IMR-90 (cell line): ENCODE data around the gene FAAP20. TPM values are rescaled to one million over a fixed set of nuclear protein-coding genes. Genes with fewer than 3 reads are reported as not detected.

Experiments used
- ATAC-seq: fragments of 200-7000 bp; cut with Tn5 transposase; 2 replicates; pipeline ENCODE4 v1.9.1; 2020; ENCODE audit warnings: low read depth, mild to moderate bottlenecking, moderate library complexity
- BruUV-seq: library from RNA; stranded (reverse); fragments of 400-500 nt; replicated peaks from 2 replicates; lab custom pipeline; 2021; lab: Mats Ljungman, UMichigan
- CTCF ChIA-PET: fragments of 300-600 bp; formaldehyde crosslinking; extraction: SDS; loops from one replicate; lab custom pipeline; 2021; ENCODE audit warnings: antibody characterized with exemption; lab: Yijun Ruan, JAX
- POLR2A ChIA-PET: fragments of 300-600 bp; sonication (Branson Sonifier 250); formaldehyde crosslinking; loops from one replicate; lab custom pipeline; 2022; ENCODE audit warnings: antibody characterized with exemption; ENCODE audit not compliant: unreplicated experiment; lab: Charles Lee
- DNase-seq: peaks from one replicate; pipeline ENCODE4 v3.0.0; 2013
- H2AFZ ChIP-seq: replicated peaks from 2 replicates; pipeline ENCODE3; 2013; ENCODE audit warnings: low read length, mild to moderate bottlenecking; ENCODE audit not compliant: poor library complexity
- H2AK5ac ChIP-seq: 2 replicates; pipeline ENCODE4 v1.6.1; 2013; ENCODE audit warnings: low read depth, low read length, inconsistent platforms
- H2AK9ac ChIP-seq: replicated peaks from 2 replicates; pipeline ENCODE3; 2013; ENCODE audit warnings: mild to moderate bottlenecking, low read depth, low read length, moderate library complexity; ENCODE audit not compliant: poor library complexity
- H2BK120ac ChIP-seq: 2 replicates; pipeline ENCODE4 v1.6.1; 2013; ENCODE audit warnings: low read depth, low read length, inconsistent platforms
- H2BK15ac ChIP-seq: 3 replicates; pipeline ENCODE4 v1.6.1; 2013; ENCODE audit warnings: low read depth, low read length, inconsistent platforms
- H2BK20ac ChIP-seq: 2 replicates; pipeline ENCODE4 v1.6.1; 2013; ENCODE audit warnings: low read depth, mild to moderate bottlenecking, inconsistent platforms, low read length, moderate library complexity
- H2BK5ac ChIP-seq: 2 replicates; pipeline ENCODE4 v1.6.1; 2013; ENCODE audit warnings: mild to moderate bottlenecking, low read depth, low read length, inconsistent platforms; ENCODE audit not compliant: poor library complexity, severe bottlenecking
- H3K14ac ChIP-seq: replicated peaks from 2 replicates; pipeline ENCODE4 v1.6.1; 2013; ENCODE audit warnings: low read depth, low read length, inconsistent platforms
- H3K18ac ChIP-seq: 2 replicates; pipeline ENCODE4 v1.6.1; 2013; ENCODE audit warnings: low read depth, low read length, control low read depth
- H3K23ac ChIP-seq: 2 replicates; pipeline ENCODE4 v1.6.1; 2013; ENCODE audit warnings: low read depth, low read length, inconsistent platforms
- H3K27ac ChIP-seq: 2 replicates; pipeline ENCODE4 v1.5.1; 2013; ENCODE audit warnings: mild to moderate bottlenecking, control low read depth, low read length; ENCODE audit not compliant: insufficient read depth
- H3K27me3 ChIP-seq: 2 replicates; pipeline ENCODE4 v1.6.1; 2013; ENCODE audit warnings: low read length; ENCODE audit not compliant: control insufficient read depth, insufficient read depth
- H3K36me3 ChIP-seq: 2 replicates; pipeline ENCODE4 v1.6.1; 2013; ENCODE audit warnings: low read length, mixed read lengths; ENCODE audit not compliant: control insufficient read depth, insufficient read depth
- H3K4ac ChIP-seq: 2 replicates; pipeline ENCODE4 v1.6.1; 2013; ENCODE audit warnings: low read depth, low read length, inconsistent platforms
- H3K4me1 ChIP-seq: 2 replicates; pipeline ENCODE4 v1.6.1; 2013; ENCODE audit warnings: low read length, mixed read lengths; ENCODE audit not compliant: control insufficient read depth, insufficient read depth
- H3K4me2 ChIP-seq: 2 replicates; pipeline ENCODE4 v1.6.1; 2013; ENCODE audit warnings: low read depth, mild to moderate bottlenecking, control low read depth, low read length, moderate library complexity
- H3K4me3 ChIP-seq: 2 replicates; pipeline ENCODE4 v1.5.1; 2013; ENCODE audit warnings: low read depth, mild to moderate bottlenecking, control low read depth, low read length, moderate library complexity; ENCODE audit not compliant: insufficient read depth
- H3K56ac ChIP-seq: 2 replicates; pipeline ENCODE4 v1.6.1; 2013; ENCODE audit warnings: low read length, inconsistent platforms; ENCODE audit not compliant: insufficient read depth; ENCODE audit errors: extremely low read depth
- H3K79me1 ChIP-seq, 2 experiments: 2 replicates each; pipeline ENCODE4 v1.6.1; 2013; ENCODE audit warnings: low read length in 2 of 2, inconsistent platforms in 1 of 2, low read depth in 1 of 2
- H3K9ac ChIP-seq: 2 replicates; pipeline ENCODE4 v1.6.1; 2013; ENCODE audit warnings: low read depth, low read length, control low read depth
- H3K9me1 ChIP-seq: 2 replicates; pipeline ENCODE4 v1.6.1; 2013; ENCODE audit warnings: low read length, inconsistent platforms; ENCODE audit not compliant: insufficient read depth
- H3K9me3 ChIP-seq: 2 replicates; pipeline ENCODE4 v1.6.1; 2013; ENCODE audit warnings: low read length; ENCODE audit not compliant: control insufficient read depth, insufficient read depth
- H4K20me1 ChIP-seq: 2 replicates; pipeline ENCODE4 v1.6.1; 2013; ENCODE audit warnings: low read length, inconsistent platforms; ENCODE audit not compliant: insufficient read depth
- H4K5ac ChIP-seq: 2 replicates; pipeline ENCODE4 v1.6.1; 2013; ENCODE audit warnings: mild to moderate bottlenecking, low read depth, low read length, control low read depth
- H4K8ac ChIP-seq, 2 experiments: 2 replicates each; pipeline ENCODE4 v1.6.1; 2013; ENCODE audit warnings: low read depth in 2 of 2, low read length in 2 of 2, control low read depth in 1 of 2, inconsistent platforms in 1 of 2
- H4K91ac ChIP-seq: 2 replicates; pipeline ENCODE4 v1.6.1; 2013; ENCODE audit warnings: low read depth, low read length, inconsistent platforms; ENCODE audit not compliant: insufficient read depth
- BHLHE40 ChIP-seq: fragments of 150-350 bp; IDR thresholded peaks from 2 replicates; pipeline ENCODE4 v1.6.1; 2016; ENCODE audit warnings: mild to moderate bottlenecking, low read depth, low read length
- CEBPB ChIP-seq: IDR thresholded peaks from 2 replicates; pipeline ENCODE4 v1.6.1; 2012; ENCODE audit warnings: low read depth, low read length, improper control_type of control experiment
- FOS ChIP-seq: fragments of 150-350 bp; IDR thresholded peaks from 2 replicates; pipeline ENCODE4 v1.6.1; 2016; ENCODE audit warnings: low read depth, low read length
- MAFK ChIP-seq: IDR thresholded peaks from 2 replicates; pipeline ENCODE4 v1.6.1; 2012; ENCODE audit warnings: low read depth, low read length, improper control_type of control experiment
- MAZ ChIP-seq: IDR thresholded peaks from 2 replicates; pipeline ENCODE4 v1.6.1; 2012; ENCODE audit warnings: low read depth, mild to moderate bottlenecking, low read length, improper control_type of control experiment, moderate library complexity, borderline replicate concordance
- MXI1 ChIP-seq: IDR thresholded peaks from 2 replicates; pipeline ENCODE4 v1.6.1; 2012; ENCODE audit warnings: low read depth, mild to moderate bottlenecking, low read length, moderate library complexity, borderline replicate concordance
- RAD21 ChIP-seq: IDR thresholded peaks from 2 replicates; pipeline ENCODE4 v1.6.1; 2012; ENCODE audit warnings: low read length, improper control_type of control experiment
- SMC3 ChIP-seq: fragments of 150-350 bp; IDR thresholded peaks from 2 replicates; pipeline ENCODE4 v1.6.1; 2016; ENCODE audit warnings: low read depth, mild to moderate bottlenecking, antibody characterized with exemption, low read length, moderate library complexity
- USF2 ChIP-seq: fragments of 150-350 bp; IDR thresholded peaks from 2 replicates; pipeline ENCODE4 v1.6.1; 2017; ENCODE audit warnings: mild to moderate bottlenecking, antibody characterized with exemption, low read length, low read depth
- WGBS, 2 experiments: methylation state at CpG; one replicate each; pipeline versions ENCODE4 v1.1.5 to v1.1.7; 2013; ENCODE audit warnings: missing lambda C conversion rate in 2 of 2; ENCODE audit not compliant: insufficient read length in 1 of 2; ENCODE audit errors: extremely low coverage in 2 of 2; 5-methylcytosine and 5-hydroxymethylcytosine counted together
- dilution Hi-C: fragments of 300-500 bp; cut with HindIII; formaldehyde crosslinking; loops from one replicate; pipeline ENCODE4 v1.14.3; 2018; ENCODE audit warnings: low sequenced_read_pairs; ENCODE audit not compliant: unreplicated experiment
- in situ Hi-C: fragments of 300-500 bp; cut with MboI; formaldehyde crosslinking; loops from 3 replicates; pipeline ENCODE4 v1.14.3; 2019; ENCODE audit warnings: low sequenced_read_pairs, inconsistent platforms, mixed read lengths
- intact Hi-C: fragments of 100-400 bp; cut with micrococcal nuclease; formaldehyde crosslinking; loops from 2 replicates; pipeline ENCODE4 v1.10.0; 2022
- polyA plus RNA-seq, 3 experiments: library from polyadenylated mRNA; depleted of rRNA; stranded (reverse); fragments of >200 nt; gene quantifications; 2 replicates each; pipeline ENCODE4 v1.2.3, GENCODE V29; 2012; ENCODE audit warnings: low replicate concordance in 1 of 3
- total RNA-seq: library from RNA; depleted of rRNA; stranded (reverse); fragments of >200 nt; gene quantifications from 2 replicates; pipeline ENCODE4 v1.2.3, GENCODE V29; 2012

The FAAP20 gene
- total and polyA plus RNA-seq, 2 of the 4 experiments (the other 2 are of a cell fraction) = 6.5 to 31.5 TPM

GRCh38 chr1:2209400-2210083 lies 15.0 kb upstream of the FAAP20 start (continued):
- no peak for TF ChIP-seq CEBPB

DNA sequence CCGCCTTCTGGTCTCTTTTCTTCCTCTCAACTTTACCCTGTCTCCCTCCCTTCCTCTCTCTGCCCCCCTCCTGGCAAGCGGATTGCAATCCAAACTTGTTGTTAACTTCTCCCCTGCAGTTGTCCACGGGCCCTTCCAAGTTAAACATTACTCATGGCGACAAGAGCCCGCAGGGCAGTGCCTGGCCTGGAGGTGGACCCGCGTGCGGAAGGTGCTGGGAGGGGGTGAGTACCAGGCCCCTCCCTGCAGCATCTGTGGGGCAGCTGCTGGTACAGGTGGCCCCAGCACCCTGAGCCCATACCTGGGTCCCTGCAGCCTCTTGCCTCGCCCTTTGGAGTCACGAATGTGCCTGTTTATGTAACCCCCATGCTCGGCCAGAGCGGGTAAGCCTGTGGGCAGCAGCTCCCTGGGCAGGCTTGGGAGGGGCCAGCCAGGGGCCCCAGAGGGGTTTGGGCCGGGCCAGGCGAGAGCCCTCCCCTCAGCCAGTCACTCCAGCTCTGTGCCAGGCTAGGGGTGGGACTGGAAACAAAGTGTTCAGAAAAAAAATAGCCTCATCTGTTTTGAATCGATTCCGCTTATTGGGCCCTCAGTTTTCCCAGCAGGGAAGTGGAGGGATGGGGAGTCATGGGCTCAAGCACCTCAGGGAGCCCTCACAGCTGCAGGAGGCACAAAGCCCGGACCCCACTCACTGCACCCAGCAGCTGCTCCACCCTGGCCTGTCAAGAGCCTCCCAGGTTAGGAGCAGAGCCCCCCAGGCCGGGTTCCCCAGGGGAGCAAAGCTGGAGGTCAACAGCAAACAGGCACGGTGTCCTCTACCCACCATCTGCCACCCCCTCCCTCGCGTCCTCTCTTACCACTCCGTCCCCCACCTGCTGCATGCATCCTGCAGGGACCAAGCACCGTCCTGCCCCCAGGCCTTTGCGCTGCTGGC lies 14.0 kb upstream of the FAAP20 start:
- no TSS peak for BruUV-seq
- Histone ChIP-seq H3K4me2 (peak overlapping the region; percentile 25; the same call in 1 of the 2 replicates), H3K56ac (no peak overlapping the region), H2BK15ac (no peak overlapping the region), H3K9me1 (peaks cover 5% of the 10 kb centered on the region), H2BK5ac (peak overlapping the region; percentile 75), H3K9me3 (no peaks in the 10 kb centered on the region), H2BK120ac (peak overlapping the region; percentile 57; the same call in 1 of the 2 replicates), H3K9ac (no peak overlapping the region), H3K14ac (peak overlapping the region; percentile 58; the same call in 1 of the 2 replicates), H3K4ac (peak overlapping the region; percentile 72), H3K4me3 (no peak overlapping the region), H3K79me1 (peaks cover 4 to 32% of the 10 kb centered on the region in 2 experiments; a peak in 3 of 4 replicates), H2AFZ (peak overlapping the region; percentile 86), H2BK20ac (0 out of 2 replicates have a peak overlapping the region, but pooled peaks have one; percentile 34), H4K5ac (peak overlapping the region; percentile 48), H2AK9ac (peak overlapping the region; percentile 95), H3K23ac (0 out of 2 replicates have a peak overlapping the region, but pooled peaks have one; percentile 46), H2AK5ac (peak overlapping the region; percentile 88), H3K27me3 (no peaks in the 10 kb centered on the region), H4K8ac (peak overlapping the region in 1 of 2 experiments; percentile 75; a peak in 3 of 4 replicates), H3K18ac (no peak overlapping the region; the same call in 1 of the 2 replicates), H3K36me3 (no peaks in the 10 kb centered on the region), H3K4me1 (peaks cover 55% of the 10 kb centered on the region), H3K27ac (peak overlapping the region; percentile 36), H4K20me1 (no peaks in the 10 kb centered on the region; the same call in 1 of the 2 replicates), H4K91ac (peak overlapping the region; percentile 16)
- dilution Hi-C loops (no loop called here), intact Hi-C loops (no loop called here), in situ Hi-C loops (no loop called here)
- peak; percentile 88 for DNase-seq
- POLR2A ChIA-PET = interaction anchor here (0.5 to 1.1 kb wide), 2 partner anchors 21 to 26 kb away, joined by 3 to 9 read pairs; no protein-coding TSS in a partner anchor
- ATAC-seq = peak; percentile 22
- WGBS, 2 experiments = 71% methylated on average over 4 of the region's 24 CpGs; no CpG with 5 or more reads in 1 of the 2 experiments
- CTCF ChIA-PET = interaction anchor here (0.9 kb wide), 1 partner anchor 14 kb away, joined by 4 read pairs; the partner anchor contains the start of gene FAAP20
- peak; percentile 62; the same call in 1 of the 2 replicates for TF ChIP-seq BHLHE40
- no peak for TF ChIP-seq MAFK
- TF ChIP-seq CEBPB = 0 out of 2 replicates have a peak, but pooled peaks have one; percentile 9
- 0 out of 2 replicates have a peak, but pooled peaks have one; percentile 21 for TF ChIP-seq MXI1
- TF ChIP-seq USF2 = peak; percentile 15; the same call in 1 of the 2 replicates
- no peak for TF ChIP-seq RAD21
- TF ChIP-seq SMC3 = no peak
- TF ChIP-seq FOS = no peak
- peak; percentile 83 for TF ChIP-seq MAZ
